ENCODE results near the gene NLRP6.

DNA sequence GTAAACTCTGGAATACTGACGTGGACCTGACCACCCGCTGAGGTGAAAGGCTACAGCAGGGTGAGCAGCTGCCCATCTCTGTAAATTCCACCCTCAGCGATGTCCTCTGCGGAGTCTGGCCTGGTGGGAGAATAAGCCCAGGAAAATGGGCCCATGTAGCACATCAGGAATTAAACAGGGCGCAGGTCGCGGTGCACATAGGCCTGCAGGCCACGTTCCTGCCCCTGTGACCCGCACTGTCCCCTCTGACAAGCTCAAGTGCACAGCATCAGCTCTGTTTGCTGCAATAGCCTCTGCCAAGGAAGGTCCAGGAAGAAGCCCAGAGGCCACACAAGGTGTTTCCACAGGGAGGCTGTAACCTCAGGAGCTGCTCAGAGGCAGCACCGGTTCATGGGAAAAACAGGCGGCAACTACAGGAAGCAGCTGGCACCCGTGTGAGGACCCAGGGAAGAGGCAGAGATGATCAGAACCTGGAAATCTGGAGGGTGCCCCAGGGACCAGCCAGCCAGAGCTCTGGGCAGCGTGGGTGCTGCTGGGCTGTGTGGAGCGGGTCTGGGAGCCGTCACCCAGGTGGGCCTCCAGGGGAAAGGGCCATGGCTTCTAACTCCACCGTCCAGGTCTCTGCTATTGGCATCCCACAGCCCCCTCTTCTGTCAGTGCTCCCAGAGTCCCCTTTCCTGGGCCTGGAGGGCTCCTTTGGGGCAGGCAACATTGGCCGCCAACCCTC lies 28.6 kb downstream of the NLRP6 start:
- TF ChIP-seq POLR2A (IDR thresholded peaks at IDR 0.05; ENCODE audit: low read depth, low read length) (no peak), POLR2AphosphoS5 (IDR thresholded peaks at IDR 0.05; ENCODE audit: low read depth, low read length) (no peak), TAF1 (IDR thresholded peaks at IDR 0.05; ENCODE audit: borderline replicate concordance, low read depth, low read length) (no peak)

All from GM12892 (cell line).